PC-3 (cell line): ENCODE results near the gene SFXN4.

Experiments used
- EZH2 ChIP-seq: fragments of 300-600 bp; sonication (generic); IDR thresholded peaks from one replicate; pipeline ENCODE4 v1.6.1; 2017; ENCODE audit warnings: antibody characterized with exemption, mild to moderate bottlenecking, low read length; ENCODE audit not compliant: unreplicated experiment
- EZH2phosphoT487 ChIP-seq: fragments of 300-600 bp; sonication (generic); IDR thresholded peaks from 2 replicates; pipeline ENCODE4 v1.6.1; 2018; ENCODE audit warnings: mild to moderate bottlenecking, antibody characterized with exemption, low read length, borderline replicate concordance
- TF ChIP-seq, protein P1 (sequence below): fragments of 300-600 bp; sonication (generic); conservative IDR thresholded peaks from 2 replicates; pipeline ENCODE4 v1.5.1; 2017; ENCODE audit warnings: antibody characterized with exemption, low read depth, mild to moderate bottlenecking, low read length

DNA sequence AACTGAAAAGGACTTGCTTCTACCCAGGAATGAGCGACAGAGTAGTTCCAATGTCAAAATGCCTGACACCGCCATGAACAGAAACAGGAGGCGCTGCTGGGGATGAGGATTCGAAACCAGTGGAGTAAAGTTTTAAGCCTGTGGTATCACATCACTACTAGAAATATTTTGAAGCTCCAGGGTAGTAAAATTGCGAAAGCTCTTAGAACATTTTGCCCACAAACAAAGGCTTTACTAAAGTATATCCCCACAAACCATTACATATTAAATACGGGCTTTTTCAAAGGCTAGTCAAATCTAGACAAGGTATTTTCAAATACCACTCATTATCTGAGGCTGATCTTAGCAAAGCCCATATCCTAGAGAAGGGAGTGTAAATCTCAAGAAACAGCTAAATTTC lies 10.7 kb upstream of the SFXN4 start:
- TF ChIP-seq, protein P1, sequence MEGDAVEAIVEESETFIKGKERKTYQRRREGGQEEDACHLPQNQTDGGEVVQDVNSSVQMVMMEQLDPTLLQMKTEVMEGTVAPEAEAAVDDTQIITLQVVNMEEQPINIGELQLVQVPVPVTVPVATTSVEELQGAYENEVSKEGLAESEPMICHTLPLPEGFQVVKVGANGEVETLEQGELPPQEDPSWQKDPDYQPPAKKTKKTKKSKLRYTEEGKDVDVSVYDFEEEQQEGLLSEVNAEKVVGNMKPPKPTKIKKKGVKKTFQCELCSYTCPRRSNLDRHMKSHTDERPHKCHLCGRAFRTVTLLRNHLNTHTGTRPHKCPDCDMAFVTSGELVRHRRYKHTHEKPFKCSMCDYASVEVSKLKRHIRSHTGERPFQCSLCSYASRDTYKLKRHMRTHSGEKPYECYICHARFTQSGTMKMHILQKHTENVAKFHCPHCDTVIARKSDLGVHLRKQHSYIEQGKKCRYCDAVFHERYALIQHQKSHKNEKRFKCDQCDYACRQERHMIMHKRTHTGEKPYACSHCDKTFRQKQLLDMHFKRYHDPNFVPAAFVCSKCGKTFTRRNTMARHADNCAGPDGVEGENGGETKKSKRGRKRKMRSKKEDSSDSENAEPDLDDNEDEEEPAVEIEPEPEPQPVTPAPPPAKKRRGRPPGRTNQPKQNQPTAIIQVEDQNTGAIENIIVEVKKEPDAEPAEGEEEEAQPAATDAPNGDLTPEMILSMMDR = no peak
- no peak for TF ChIP-seq EZH2
- no peak for TF ChIP-seq EZH2phosphoT487
